IPS DF 6.9 (cell line): ENCODE data around the gene TMEM185B.
"Not testable (repeated sequence)": the region's sequence is repeated elsewhere in the genome, so short reads cannot be mapped to it uniquely, and the experiment has no call there.

Source experiments
- DNase-seq: peaks from one replicate; pipeline ENCODE4 v3.0.0-alpha.2; 2013; ENCODE audit warnings: low read depth, low spot score
- H3K27ac ChIP-seq: one replicate; pipeline ENCODE4 v1.5.1; 2013; ENCODE audit warnings: low read length, control low read depth
- H3K27me3 ChIP-seq: 2 replicates; pipeline ENCODE4 v1.6.1; 2013; ENCODE audit warnings: mild to moderate bottlenecking, low read length; ENCODE audit not compliant: control insufficient read depth, insufficient read depth
- H3K36me3 ChIP-seq: 2 replicates; pipeline ENCODE4 v1.6.1; 2013; ENCODE audit warnings: low read length; ENCODE audit not compliant: control insufficient read depth, insufficient read depth
- H3K4me1 ChIP-seq: 2 replicates; pipeline ENCODE4 v1.6.1; 2013; ENCODE audit warnings: low read length; ENCODE audit not compliant: control insufficient read depth, insufficient read depth
- H3K4me3 ChIP-seq: 2 replicates; pipeline ENCODE4 v1.5.1; 2013; ENCODE audit warnings: mild to moderate bottlenecking, low read length
- H3K9me3 ChIP-seq: 2 replicates; pipeline ENCODE4 v1.6.1; 2013; ENCODE audit warnings: low read length, inconsistent platforms; ENCODE audit not compliant: control insufficient read depth, insufficient read depth
- WGBS: extraction: QIAGEN DNeasy Blood & Tissue Kit; methylation state at CpG from one replicate; pipeline ENCODE4 v1.1.7; 2013; ENCODE audit warnings: mixed read lengths, missing lambda C conversion rate; ENCODE audit not compliant: insufficient read length, insufficient coverage; 5-methylcytosine and 5-hydroxymethylcytosine counted together

TMEM185B gene

GRCh38 chr2:120208381-120209353, 14.5 kb downstream of the TMEM185B start:
- Histone ChIP-seq H3K4me1 (no peaks in the 10 kb centered on the region), H3K27ac (no peak overlapping the region), H3K27me3 (no peaks in the 10 kb centered on the region), H3K4me3 (no peak overlapping the region), H3K9me3 (no peaks in the 10 kb centered on the region), H3K36me3 (no peaks in the 10 kb centered on the region)
- no peak for DNase-seq
- WGBS, result no CpG with 5 or more reads among the region's 10 CpGs

DNA sequence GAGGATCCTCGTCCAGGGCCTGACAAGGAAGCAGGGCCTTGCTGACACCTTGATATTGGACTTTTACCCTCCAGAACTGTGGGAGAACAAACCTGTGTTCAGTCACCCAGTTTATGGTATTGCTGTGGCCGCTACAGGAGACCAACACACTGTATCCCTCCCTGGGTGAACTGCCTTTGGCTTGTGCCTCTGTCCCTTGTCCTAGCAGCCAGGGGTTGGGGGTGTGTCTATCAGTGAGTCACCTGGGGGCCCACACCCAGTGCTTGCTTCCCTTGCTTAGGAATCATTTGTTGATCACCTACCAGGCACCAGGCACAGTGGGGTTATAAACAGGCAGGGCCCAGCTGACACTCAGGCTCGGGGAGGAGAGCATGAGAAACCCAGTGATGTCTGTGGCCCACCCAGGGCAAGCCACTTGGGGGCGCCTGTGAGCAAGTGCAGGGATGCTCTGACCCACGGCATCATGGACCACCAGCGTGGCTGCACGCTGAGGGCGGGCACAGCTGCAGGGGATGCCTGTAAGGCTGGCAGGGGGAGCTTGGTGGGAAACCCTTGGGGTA, 17.1 kb downstream of the TMEM185B start:
- Histone ChIP-seq H3K36me3 (no peaks in the 10 kb centered on the region), H3K27ac (no peak overlapping the region), H3K4me3 (no peak overlapping the region), H3K9me3 (no peaks in the 10 kb centered on the region), H3K27me3 (no peaks in the 10 kb centered on the region), H3K4me1 (no peaks in the 10 kb centered on the region)
- WGBS, result no CpG with 5 or more reads among the region's 8 CpGs
- DNase-seq, result no peak

DNA sequence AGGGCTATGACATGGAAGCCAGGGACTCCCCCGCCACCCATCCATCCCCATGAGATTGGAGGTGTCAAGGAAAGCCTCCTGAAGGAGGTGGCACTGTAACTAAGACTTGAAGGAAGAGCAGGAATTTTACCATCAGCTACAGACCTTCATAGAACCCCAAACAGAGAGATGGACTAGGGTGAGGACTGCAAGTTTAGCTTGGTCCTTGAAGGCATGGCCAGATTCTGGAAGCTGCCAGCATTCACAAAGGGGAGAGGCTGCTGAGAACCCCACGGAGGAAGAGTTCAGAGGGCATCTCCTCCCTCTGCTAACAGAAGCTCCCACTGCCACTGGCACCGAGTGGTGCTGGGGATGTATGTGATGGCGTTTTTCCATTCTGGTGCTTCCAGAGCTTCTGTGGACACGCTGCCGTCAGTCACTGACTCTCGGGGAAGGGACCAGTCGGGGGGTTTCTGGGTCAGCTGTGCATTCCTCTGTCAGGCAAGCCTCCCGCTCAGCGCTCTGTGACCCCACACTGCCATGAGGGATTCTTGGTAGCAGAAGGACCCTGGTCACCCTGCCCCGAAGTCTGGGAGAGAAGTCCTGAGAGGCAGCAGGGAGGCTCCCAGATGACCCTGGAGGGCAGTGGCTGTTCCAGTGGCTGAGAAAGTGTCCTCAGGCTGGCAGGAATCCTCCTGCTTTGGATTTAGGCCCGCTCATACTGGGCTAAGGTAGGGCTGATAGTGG, 18.1 kb downstream of the TMEM185B start:
- Histone ChIP-seq H3K4me3 (no peak overlapping the region), H3K36me3 (no peaks in the 10 kb centered on the region), H3K27me3 (no peaks in the 10 kb centered on the region), H3K27ac (no peak overlapping the region), H3K9me3 (no peaks in the 10 kb centered on the region), H3K4me1 (no peaks in the 10 kb centered on the region)
- DNase-seq, result no peak
- WGBS, result no CpG with 5 or more reads among the region's 12 CpGs

GRCh38 chr2:120204417-120204816, 18.8 kb downstream of the TMEM185B start:
- no CpG with 5 or more reads among the region's 3 CpGs for WGBS
- Histone ChIP-seq H3K36me3 (no peaks in the 10 kb centered on the region), H3K9me3 (no peaks in the 10 kb centered on the region), H3K27me3 (no peaks in the 10 kb centered on the region), H3K4me1 (no peaks in the 10 kb centered on the region), H3K4me3 (no peak overlapping the region), H3K27ac (no peak overlapping the region)
- no peak for DNase-seq

- Histone ChIP-seq H3K9me3 (no peaks in the 10 kb centered on the region), H3K4me1 (no peaks in the 10 kb centered on the region), H3K36me3 (no peaks in the 10 kb centered on the region), H3K4me3 (no peak overlapping the region), H3K27ac (no peak overlapping the region), H3K27me3 (no peaks in the 10 kb centered on the region)
- WGBS, result no CpG with 5 or more reads among the region's 5 CpGs
- no peak for DNase-seq
Measured at GRCh38 chr2:120204022-120204405, 19.2 kb downstream of the TMEM185B start.

GRCh38 chr2:120203251-120204021, 19.8 kb downstream of the TMEM185B start:
- Histone ChIP-seq H3K9me3 (no peaks in the 10 kb centered on the region), H3K36me3 (no peaks in the 10 kb centered on the region), H3K27ac (no peak overlapping the region), H3K27me3 (no peaks in the 10 kb centered on the region), H3K4me3 (no peak overlapping the region), H3K4me1 (no peaks in the 10 kb centered on the region)
- no CpG with 5 or more reads among the region's 10 CpGs for WGBS
- no peak for DNase-seq

- not testable (repeated sequence) for H3K36me3 ChIP-seq, H3K27me3 ChIP-seq, DNase-seq, H3K4me3 ChIP-seq, H3K4me1 ChIP-seq, H3K9me3 ChIP-seq, H3K27ac ChIP-seq
- no CpG with 5 or more reads among the region's 10 CpGs for WGBS
Measured at GRCh38 chr2:120199817-120200459, 23.3 kb downstream of the TMEM185B start.

DNA sequence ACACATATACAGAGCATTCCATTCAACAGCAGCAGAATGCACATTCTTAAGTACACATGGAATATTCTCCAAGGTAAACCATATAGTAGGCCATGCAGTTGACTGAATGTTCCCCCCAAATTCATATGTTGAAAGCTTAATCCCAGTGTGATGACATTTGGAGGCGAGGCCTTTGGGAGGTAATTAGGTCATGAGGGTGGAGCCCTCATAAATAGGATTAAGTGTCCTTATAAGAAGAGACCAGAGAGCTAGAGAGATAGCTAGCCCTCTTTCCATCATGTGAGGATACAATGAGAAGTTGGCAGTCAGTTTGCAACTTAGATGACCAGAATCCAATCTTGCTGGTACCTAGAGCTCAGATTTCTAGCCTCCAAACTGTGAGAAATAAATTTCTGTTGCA, 27.6 kb downstream of the TMEM185B start:
- WGBS, result no CpG with 5 or more reads among the region's 1 CpG
- no peaks in the 10 kb centered on the region for H3K4me1 ChIP-seq
- H3K27ac ChIP-seq, result no peak overlapping the region
- no peaks in the 10 kb centered on the region for H3K36me3 ChIP-seq
- H3K9me3 ChIP-seq, result no peaks in the 10 kb centered on the region
- DNase-seq, result no peak
- H3K27me3 ChIP-seq, result no peaks in the 10 kb centered on the region
- H3K4me3 ChIP-seq, result no peak overlapping the region

DNA sequence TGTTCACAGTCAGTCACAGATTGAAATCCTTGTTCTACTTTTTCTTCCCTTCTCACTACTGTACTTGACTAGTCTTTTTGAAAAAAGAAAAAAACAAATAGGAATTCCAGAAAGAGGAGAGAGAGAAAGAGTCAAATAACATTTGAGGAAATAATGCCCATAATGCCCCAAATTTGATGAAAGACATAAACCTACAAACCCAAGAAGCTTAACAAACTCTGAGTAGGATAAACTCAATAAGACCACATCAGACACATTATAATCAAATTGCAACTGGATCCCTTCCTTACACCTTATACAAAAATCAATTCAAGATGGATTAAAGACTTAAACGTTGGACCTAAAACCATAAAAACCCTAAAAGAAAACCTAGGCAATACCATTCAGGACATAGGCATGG, 30.9 kb downstream of the TMEM185B start:
- WGBS, result no CpG with 5 or more reads among the region's 1 CpG

More for the DNA sequence above, 30.9 kb downstream of the TMEM185B start:
- Histone ChIP-seq H3K27me3 (no peaks in the 10 kb centered on the region), H3K9me3 (no peaks in the 10 kb centered on the region), H3K36me3 (no peaks in the 10 kb centered on the region), H3K27ac (no peak overlapping the region), H3K4me3 (no peak overlapping the region), H3K4me1 (no peaks in the 10 kb centered on the region; the same call in 1 of the 2 replicates)
- no peak for DNase-seq
